HG02885 (cell line): Measurements from ENCODE around the gene PCGF2.

ENCODE experiments used
- ATAC-seq: cut with Tn5 transposase; IDR thresholded peaks from one replicate; pipeline ENCODE4 v1.9.1; 2021; ENCODE audit warnings: mild to moderate bottlenecking; ENCODE audit not compliant: unreplicated experiment, poor library complexity

Gene PCGF2

GRCh38 chr17:38704606-38705522, 43.3 kb downstream of the PCGF2 start, which contains the start of gene MLLT6:
Gene MLLT6, plus strand, starts transcription at chr17:38705273. Its CDS starts 360 bp downstream, at chr17:38705633.
- ATAC-seq: no peak

- peak; percentile 26 for ATAC-seq
These were observed 44.2 kb downstream of the PCGF2 start for GRCh38 chr17:38703742-38704605.

DNA sequence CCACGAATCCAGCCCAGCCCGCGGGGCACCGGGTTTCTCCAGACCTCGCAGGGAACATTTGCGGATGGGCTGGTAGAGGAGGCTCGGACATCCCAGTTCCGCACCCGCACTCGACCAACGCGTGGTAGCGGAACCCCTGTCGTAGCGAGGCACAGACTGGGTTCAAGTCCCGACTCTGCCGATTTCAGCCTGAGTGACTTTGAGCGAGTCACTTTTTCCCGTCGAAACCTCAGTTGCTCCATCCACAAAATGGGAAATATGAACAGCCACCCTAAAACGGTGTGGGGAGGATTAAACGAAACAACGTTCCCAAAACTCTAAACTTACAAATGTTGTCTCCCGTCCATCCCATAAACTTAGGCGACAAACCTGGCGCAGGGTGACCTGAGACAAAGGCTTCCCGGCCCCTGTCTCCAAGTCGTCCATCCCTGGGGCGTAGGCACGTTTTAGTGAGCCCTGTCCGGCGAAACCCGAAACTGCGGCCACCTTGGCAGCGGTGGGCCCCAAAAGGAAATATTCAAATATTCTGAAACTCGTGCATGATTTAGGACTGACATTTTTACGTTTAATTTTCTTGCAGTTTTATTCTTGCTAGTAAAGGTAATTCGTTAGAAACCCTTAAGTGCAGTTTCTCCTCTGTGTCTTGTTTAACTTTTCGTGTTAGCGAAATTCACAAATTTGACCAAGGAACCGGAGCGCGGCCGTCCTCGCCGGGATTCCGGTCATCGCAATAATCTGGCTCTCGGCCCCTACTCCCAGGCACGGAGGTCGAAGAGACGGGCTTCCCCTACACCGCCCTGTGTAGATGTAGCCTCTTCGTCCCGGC, 45.0 kb downstream of the PCGF2 start:
- ATAC-seq: no peak

- peak; percentile 38 for ATAC-seq
These were observed 45.8 kb downstream of the PCGF2 start for GRCh38 chr17:38702166-38702915.

GRCh38 chr17:38701504-38702165, 46.5 kb downstream of the PCGF2 start:
- peak; percentile 27 for ATAC-seq

DNA sequence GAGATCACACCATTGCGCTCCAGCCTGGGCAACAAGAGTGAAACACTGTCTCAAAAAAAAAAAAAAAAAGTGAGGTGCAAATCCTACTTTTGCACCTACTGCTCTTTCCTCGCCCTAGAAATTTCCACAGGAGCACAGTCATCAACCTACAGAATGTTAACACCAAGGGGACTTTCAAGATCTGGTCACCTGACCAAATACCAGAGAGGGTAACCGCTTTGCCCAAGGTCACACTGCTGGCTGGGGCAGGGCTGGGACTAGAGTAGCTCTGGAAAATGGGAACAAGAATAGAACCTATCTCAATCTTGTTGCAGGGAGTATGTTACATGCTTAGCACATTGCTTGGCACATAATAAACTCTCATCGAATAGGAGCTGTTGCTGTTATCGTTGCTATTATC, 49.4 kb downstream of the PCGF2 start:
- no peak for ATAC-seq

DNA sequence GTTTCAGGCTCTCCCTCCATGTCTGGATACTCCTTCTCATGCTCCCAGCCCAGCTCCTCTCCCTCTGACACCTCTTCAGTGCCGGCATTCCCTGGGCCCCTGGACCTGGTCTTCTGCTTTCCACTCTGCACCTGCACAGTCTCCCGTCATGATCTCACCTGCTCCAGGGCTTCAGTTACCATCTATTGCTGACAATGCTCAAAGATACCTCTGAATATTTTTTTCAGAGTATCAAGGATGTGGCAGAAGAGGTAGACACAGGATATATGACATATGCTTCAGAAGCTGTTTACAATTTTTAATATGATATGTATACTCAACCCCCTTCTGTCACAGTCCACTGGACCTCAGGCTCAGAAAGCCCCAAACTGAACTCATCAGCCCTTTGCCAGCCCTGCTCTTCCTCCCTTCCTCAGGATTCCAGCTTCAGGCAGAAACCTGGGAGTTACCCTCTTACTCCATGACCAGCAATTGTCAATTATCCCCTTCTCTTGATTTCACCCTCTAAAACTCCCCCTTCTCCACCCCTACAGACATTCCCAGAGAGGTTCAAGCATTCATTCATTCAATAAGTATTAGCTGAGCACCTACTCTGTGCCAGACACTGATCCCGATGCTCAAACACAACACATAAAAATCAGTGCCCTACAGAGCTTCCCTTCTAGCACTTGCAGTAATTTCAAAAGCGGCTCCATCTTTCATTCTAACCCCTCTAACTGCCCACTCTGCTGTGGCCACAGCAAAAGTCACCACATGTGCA, 50.9 kb downstream of the PCGF2 start:
- ATAC-seq: no peak

- ATAC-seq: no peak
These were observed 54.3 kb downstream of the PCGF2 start for GRCh38 chr17:38693700-38694329.

- ATAC-seq: no peak
These were observed 57.0 kb downstream of the PCGF2 start for GRCh38 chr17:38691154-38691553.

DNA sequence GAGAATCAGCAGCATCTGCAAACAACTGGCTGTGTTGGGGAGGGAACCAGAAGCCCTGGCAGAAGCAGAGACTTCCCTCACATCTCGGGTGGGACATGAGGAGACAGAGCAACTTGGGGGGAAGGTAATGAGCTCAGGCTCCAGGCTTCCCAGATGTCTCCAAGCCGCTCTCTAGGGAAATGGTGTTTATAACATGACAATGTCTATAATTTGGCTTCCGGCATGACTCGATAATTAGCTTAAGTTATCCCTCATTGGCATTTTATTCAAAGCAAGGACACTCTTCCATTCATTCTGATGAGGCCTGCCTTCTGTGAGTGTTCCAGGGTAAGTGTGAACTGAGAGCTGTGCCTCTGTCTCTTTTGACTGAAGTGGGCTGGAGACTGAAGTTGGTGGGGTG, 57.8 kb downstream of the PCGF2 start:
- no peak for ATAC-seq

DNA sequence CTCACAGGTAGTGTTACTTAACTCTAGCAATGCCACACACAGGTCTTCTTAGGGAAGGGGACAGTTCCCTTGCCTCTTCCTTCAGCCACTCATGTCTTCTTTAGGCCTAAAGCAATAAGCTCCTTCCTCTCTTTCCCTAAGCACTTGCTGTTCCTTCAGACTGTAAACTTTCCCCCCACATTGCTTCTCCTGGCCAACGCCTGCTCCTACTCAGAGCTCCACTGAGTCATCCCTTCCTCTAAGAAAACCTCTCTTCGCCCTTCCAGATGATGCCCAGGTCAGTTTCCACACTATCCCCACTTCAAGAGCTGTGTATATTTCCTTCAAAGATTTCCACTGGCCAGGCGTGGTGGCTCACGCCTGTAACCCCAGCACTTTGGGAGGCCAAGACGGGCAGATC, 60.9 kb downstream of the PCGF2 start:
- no peak for ATAC-seq

DNA sequence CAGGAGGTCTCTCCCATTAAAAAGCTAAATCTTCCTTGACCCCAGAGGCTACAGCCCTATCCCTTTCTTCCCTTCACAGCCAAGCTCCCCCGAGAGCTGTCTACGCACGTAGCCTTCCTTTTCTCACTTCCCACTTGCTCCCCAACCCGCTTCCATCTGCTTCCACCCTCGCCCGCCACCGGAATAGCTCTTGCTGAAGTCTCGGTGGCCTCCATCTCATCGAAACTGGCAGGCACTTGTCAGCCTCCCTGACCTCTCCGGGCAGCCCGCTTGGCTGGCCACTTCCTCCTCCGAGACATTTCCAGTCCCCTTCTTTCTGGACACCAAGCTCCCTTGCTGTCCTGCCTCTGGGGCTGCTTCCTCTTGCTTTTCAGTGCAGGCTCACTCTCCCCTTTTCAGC, 62.6 kb downstream of the PCGF2 start:
- no peak for ATAC-seq
